Activated CD4-positive, alpha-beta T cell treated with anti-CD3 and anti-CD28 coated beads, Interleukin-2, amount 50 U/mL, for 1 hour (primary cell): ENCODE results near the gene PBXIP1.
A peak's percentile ranks its signal among the peaks of the same experiment; 100 is the strongest.

Experiments used
- DNase-seq: peaks from one replicate; pipeline ENCODE4 v3.0.0-alpha.2; 2020

PBXIP1 gene

DNA sequence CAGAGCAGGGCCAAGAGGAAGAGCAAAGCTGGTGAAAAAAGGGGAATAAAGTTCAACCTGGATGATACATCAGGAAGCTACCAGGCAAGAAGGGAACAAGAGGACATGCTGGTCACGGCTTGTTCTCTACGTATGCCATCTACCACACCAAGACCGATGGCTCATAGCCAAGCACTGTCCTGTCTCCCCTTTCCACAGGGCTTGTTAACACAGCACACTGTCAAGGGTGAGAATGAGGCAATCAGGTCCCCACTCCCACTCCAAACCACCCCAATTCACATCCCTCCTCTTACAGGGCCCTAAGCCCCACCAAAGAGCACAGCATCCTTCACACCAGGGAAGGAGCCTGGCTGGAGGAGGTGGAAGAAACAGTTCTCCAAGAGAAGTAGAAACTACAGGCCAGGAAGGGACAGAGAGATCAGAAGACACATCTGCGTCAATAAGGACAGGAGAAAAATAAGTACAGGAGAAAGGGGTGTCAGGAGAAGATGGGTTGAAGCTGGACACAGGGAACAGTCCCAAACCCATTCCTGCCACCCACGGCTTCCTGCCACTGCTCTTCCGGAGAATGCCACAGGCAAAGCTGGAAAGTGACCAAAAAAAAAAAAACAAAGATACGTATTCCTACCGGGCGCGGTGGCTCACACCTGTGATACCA, 15.6 kb upstream of the PBXIP1 start:
- DNase-seq = no peak

DNA sequence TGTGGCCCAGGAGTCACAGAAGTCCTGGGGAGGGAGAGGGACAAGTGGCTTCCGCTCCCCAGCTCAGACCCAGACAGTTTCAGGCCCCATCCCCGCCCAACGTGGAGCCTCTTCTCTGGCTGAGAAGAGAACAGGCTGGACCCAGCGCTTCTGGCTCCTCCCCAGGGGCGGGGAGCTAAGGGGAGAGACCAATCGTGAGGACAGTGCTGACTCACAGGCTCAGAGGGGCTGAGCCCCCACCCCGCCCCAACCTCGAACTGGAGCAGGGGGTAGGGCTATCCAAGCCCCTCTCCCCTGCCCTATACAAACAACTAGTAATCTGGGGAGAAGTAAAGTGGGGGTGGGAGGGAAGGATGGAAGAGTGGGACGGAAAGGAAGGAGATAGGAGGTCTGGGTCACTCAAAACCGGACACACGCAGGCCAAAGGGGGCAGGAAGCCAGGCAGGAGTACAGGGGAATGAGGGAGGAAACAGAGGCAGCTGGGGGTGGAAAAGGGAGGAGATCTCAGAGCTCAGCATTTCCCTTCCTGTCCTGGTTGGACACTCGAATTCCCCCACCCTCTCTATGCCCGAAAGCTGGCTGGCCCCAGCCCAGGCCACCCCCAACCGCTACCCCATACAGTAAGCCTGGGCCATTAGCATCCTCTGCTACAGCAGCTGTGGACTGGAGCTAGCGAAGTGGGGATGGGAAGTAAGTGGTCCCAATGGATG, 14.9 kb upstream of the PBXIP1 start, which contains the start of gene SHC1:
SHC1 (minus strand) TSS at position 117 of the 710 bp plus-strand sequence. CDS start 221 bp downstream, outside the sequence.
- peak; percentile 35 for DNase-seq

DNA sequence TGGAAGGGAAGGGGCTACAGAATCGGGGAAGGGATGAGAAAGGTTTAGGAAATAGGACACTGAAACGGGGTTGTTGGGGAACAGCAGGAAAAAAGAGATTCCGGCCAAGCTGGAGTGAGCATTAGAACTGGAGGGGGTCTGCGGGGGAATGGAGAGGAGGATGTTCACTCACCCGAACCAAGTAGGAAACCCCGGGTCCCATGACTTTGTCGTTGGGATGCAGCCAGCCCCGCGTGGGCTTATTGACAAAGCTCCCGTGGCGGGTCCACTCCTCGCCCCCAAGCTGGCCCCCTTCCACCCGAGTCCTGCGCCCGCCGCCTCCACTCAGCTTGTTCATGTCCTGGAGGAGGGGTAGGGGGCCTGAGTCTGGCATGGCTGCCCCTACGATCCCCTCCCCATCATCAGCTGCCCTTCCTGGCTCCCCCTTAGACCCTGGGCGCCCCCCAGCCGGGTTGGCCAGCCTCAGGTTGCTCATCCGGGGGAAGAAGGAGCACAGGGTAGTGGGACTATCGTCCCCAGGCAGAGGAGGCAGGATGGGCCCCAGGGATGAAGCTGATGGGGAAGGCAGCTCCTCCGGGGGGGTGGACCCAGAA, 14.1 kb upstream of the PBXIP1 start:
- no peak for DNase-seq

DNA sequence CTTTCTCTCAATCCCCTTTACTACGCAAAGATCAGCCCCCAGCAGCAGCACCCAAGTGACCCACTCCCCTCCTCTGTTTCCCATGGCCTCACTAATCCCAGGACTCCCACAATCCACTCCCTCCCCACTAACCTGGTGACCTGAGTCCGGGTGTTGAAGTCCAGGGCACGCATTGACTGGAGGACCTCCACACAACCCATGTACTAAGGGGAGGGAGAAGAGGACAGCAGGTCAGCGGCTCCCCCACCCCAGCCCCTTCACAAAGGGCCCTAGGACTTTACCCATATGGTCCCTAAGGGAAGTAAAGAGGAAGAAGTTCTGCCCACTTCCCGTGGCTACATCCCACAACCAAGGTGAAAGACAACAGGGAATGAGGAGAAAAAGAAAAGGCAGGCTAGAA, 13.3 kb upstream of the PBXIP1 start:
- DNase-seq = no peak

DNA sequence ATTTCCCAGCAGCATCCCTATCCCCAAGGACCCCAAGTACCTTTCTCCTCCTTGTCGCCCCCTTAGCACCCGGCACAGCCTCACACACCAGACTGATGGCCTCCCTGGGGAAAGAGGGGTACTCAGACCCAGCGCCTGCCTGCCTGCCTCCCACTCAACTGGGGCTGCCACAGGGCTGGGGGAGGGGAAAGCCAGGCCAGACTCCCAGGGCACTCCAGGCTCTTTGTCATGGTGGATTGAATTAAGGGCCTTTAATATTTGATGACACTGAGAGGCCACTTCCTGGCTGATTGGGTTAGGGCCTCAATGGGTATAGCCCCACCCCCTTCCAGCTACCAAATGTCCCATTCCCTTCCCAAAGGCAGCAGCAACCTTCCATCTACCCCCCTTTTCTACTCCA, 12.8 kb upstream of the PBXIP1 start:
- no peak for DNase-seq

DNA sequence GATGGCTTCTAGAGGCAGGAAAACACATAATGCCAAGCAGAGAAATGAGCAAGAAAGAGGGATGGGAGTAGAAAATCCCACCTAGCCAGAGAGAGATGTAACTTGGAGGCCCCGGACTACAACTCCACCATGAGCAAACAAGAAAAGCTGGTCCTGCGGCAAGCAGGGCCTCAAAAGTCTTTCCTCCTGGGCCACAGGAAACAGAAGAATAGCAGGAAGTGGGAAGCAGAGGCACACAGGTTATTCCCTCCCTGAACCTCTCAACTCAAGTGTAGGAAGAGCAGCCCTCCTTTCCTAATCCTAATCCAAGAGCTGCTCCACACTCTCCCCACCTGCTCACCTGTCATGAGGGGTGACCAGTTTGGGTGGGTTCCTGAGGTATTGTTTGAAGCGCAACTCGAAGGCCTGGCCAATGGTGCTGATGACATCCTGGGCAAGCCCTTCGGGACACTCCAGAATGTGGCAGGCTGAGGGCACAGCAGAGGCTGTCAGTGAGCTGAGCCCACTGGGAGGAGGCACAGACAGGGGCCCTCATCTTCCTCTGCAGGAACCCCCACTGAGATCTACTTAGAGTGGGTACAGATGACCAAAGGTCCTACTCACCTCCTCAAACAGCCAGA, 11.5 kb upstream of the PBXIP1 start:
- no peak for DNase-seq

DNA sequence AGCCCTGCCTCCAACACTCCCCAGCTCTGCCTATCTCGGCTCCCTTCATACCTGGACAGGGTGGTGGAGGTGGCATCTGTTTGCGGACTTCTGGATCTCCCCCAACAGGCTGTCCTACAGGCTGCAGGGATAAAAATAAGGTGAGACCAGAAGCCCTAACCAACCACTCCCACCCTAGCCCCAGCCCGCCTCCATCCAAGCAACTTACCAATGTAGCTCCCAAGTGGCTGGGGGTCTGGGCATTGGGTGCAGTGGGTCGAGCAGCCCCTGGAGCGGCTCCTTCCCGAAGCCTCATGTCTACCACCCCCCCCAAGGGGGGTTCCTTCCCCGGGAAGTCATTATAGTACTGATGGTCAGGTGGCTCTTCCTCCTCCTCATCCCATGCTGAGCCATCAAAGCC, 10.2 kb upstream of the PBXIP1 start:
- DNase-seq = no peak

DNA sequence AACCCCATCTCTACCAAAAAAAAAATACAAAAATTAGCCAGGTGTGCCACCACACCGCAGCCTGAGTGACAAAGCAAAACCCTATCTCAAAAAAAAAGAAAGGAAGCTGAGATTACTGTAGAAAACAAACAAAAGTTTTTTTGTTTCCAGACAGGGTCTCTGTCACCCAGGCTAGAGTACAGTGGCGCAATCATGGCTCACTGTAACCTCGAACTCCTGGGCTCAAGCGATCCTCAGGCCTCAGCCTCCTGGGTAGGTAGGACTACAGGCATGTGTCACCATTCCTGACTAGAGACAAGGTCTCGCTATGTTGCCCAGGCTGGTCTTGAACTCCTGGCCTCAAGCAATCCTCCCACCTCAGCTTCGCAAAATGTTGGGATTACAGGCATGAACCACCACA, 8.5 kb upstream of the PBXIP1 start:
- no peak for DNase-seq

DNA sequence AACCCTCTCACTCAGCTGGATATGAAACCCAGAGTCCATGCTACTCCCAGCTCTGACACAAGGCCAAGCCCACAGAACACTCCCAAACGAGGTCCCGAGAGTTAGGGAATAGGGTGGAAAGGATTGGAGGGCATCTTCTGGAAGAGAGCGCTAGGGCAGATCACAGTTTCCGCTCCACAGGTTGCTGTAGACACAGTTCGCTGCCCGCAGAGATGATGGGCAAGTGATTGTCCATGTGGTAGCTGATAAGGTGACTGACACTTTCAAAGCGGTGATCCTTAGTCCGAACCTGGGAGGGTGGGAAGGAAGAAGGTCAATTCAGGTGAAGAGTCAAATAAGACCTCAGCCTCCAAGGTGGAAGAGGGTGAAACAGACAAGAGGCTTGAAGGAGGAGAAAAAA, 7.7 kb upstream of the PBXIP1 start:
- no peak for DNase-seq

DNA sequence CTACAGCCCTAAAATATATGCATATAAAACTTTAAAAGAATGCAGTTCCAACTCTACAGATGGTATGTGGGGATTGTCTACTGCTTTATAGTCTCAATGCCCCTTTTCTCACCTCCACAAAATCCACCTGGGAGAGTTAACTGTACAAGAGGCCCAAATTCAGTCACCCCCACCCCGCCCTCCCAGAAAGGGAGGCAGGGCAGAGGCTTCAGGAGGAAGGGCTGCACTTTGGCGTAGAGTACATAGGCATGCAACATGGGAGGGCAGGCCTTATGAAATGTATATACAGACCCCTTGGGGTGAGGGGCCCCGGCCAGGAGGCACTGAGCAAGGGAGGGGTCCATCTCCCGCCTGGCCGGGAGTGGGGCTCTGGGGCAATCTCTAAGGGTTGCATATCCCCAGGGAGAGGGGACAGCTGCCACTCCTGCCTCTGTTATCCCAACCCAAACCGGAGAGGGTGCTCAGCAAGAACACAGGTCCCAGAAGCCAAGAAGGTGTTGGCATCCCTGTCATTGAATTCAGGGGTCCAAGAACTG, 7.0 kb upstream of the PBXIP1 start:
- no peak for DNase-seq

DNA sequence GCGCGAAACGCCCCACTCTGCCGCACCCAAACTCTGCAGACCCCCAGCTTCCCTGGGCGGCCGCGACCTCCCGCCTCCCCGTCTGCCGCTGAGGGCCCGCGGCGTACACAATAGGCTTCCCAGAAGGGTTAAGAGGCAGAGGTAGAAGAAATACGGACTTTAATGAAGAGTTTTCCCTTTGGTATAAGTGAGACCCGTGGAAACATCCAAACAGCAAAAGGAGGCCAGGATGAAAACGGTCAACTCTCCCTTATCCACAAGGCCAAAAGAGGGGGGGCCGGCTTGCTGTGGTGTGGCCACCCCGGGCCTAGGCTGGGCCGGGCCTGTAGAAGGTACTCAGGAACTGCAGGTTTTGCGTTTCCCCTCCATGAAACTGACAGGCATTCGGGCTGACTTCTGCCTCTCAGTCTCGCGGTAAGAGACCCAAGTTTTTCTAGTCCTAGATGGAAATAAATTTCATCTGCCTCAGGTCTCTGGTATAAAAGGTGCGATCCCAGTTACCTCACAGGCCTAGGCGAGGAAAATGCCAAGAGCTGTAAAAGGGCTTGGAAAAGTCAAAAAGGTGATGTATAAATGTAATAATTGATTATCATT, 6.4 kb upstream of the PBXIP1 start:
- DNase-seq = no peak

DNA sequence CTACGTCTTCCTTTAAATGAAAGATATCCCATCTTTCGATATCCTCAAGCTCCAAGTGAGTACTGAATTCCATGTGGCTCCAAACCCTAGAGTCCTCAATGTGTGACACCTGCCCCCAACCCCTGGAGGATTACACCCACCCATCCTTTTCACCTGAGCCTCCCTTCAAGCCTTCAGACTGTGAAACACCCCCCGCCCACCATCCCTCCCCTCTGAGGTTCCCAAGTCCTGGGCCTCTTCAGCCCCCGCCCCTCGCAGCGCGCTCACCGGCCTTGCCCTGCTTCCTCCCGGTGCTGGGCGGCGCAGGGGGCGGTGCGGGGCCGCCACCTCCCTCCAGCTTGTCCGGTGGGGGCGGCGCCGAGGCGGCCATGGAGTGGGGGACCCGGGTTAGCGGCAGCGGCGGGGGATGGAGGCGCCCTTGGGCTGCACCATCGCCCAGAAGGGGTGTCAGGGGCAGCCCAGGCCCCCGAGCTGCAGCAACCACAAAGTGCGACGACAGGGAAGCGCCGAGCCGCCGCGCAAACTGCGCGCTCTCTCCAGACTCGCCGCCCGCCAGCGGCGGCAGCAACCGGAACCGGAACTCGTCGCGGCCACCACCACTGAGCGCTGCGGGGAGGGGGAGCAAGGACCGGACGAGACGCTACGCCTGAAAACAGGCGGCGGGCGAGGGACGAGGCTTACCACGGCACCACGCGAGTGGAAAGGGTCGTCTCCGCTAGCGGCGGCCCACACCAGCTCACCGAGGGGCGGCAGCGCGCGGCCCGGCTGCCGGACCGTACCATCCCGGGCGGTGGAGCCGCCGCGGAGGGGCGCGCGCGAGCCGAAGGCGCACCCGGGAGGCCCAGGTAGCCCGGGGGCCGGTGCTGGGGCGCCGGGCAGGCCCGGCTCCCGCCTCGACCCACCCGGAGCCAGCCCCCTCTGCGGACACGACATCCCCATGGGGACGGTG, 5.6 kb upstream of the PBXIP1 start, which contains the start of gene PYGO2:
PYGO2 (minus strand) TSS at position 576 of the 949 bp plus-strand sequence; CDS start at position 370, 206 bp downstream.
- DNase-seq = peak; percentile 77

DNA sequence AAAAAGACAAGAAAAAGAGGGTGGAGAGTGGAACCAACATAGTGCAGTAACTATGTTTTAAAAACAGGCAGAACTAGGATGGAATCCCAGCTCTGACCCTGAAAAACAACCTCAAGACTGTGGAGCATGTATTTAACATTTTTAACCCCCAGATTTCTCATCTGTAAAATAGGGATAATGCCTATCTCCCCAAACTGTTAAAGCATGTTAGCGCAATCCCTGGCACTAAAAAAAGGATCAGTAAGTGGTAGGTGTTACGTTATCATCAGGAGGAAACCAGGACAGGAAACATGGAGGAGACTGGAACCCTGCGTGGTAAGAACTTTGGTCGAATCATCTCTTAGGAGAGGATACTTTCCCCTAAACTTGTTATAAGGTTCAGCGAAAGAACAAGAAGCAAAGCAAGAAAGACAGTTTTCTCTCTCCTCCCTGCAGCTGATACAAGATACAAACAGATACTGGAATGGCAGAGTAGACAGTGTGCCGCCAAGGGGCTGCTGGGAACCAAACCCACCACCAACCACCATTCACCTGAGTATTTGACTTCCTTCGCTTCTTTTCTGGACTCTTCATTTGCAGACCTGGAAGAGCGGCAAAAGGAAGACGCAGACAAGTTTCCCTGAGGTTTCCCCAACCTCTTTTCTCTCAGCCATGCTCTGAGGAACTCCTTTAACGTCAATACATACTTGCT, 4.7 kb upstream of the PBXIP1 start:
- no peak for DNase-seq

DNA sequence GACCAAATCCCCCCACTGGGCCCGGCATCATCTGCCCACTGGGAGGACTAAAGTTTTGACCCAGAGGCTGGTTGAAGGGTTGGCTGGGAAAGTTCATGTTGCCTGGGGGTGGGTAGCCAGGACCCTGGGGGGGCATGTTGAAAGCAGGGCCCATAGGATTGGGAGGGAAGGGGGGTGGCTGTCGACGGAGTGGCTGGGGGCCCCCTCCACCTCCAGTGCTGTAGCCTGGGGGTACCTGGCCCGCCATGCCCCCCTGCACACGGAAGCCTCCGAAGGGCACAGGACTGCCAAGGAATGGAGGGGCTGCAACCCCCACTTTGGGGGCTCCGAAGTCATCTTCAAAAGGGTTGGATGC, 3.5 kb upstream of the PBXIP1 start:
- no peak for DNase-seq

DNA sequence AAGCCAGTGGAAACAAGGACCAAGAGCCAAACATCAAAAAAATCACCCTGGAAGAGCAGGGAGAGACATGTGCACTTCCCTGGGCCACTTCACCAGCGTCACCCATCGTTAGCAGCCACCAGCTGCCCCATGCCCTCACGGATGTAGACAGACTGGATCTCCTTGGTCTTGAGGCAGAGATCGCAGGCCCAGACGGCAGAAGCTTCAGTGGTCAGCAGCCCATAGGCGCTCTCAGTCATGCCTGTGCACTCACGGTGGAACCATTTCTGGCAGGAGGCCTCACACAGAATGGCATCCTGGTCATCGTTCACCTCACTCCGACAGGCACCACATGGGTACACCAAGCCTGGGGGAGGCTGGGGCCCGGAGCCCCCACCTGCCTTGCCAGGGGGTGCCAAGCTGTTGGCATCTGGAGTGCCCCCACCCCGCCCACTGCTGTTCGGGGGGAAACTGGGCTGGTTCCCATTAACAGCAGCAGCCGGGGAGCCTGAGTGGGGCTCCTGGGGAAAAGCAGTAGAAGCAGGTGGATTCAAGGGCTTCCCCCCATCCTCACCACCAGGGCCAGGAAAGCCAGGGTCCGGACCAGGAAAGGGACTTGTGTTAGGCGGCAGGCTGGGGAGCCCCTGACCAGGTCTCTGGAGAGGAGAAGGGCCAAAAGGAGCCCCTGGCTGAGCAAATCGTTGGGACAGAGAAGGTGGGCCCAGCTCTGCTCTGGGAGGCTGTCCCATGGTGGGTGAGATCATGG, 3.0 kb upstream of the PBXIP1 start:
- DNase-seq = no peak

DNA sequence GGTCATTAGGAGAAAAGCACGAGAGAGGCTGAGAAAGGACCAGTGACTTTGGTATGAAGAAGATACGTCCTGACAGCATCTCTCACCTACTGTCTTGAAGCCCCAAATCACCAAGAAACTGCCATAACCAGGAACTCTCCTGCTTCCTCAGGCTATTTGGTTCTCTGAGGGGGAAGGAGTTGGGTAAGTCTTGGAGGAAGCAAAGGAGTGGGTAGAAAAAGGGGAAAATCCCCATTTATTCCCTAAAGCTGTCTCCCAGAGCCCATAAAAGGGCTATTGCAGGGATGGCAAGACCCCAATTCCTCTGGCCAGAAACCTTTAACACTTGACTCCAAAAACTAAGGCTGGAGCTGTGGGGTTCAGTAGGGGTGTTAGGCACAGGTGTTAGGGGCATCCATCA, 2.1 kb upstream of the PBXIP1 start:
- no peak for DNase-seq

DNA sequence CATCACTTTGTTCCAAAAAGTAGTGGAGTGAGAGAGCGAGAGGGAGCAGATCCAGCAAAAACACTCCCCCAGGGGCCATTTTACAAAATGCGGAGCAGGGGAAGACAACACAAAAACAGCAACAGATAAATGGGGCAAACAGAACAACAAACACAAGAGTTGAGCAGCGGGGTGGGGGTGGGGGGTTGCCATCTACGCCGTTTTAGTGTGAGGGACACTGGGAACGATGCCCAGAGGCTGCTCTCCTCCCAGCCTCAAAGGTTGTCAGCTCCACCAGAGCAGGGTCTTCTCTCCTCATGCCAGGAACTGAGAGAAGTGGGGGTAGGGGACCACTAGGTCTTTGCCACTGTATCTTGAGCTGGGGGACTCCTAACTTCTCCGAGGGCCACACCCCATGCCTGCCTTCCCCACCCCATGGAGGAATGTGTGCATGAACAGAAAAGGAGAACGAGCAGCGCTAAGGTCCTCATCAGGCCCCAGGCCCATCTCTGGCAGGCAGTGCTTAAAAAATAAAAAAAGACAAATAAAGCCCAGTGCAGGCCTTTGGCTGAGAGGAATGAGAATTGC, 1.3 kb upstream of the PBXIP1 start:
- DNase-seq = no peak

DNA sequence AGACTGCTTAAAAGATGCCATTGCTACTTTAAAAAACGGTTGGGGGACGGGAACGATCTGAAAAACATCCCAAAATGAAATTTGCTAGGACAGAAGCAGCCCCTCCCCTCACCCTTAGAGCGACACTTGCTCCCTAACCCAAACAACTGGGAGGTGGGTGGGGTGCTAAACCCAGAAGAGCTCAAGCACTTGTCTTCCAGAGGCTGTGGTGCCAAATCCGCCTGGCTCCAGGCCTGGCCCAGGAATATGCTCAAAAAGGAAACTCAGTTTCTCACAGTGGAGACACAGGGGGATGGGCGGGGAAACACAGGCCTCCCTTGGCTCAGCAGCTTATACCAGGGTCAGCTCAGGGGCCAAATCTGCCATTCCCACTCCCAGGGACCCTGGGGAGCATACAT, 644 bp upstream of the PBXIP1 start:
- DNase-seq = no peak

DNA sequence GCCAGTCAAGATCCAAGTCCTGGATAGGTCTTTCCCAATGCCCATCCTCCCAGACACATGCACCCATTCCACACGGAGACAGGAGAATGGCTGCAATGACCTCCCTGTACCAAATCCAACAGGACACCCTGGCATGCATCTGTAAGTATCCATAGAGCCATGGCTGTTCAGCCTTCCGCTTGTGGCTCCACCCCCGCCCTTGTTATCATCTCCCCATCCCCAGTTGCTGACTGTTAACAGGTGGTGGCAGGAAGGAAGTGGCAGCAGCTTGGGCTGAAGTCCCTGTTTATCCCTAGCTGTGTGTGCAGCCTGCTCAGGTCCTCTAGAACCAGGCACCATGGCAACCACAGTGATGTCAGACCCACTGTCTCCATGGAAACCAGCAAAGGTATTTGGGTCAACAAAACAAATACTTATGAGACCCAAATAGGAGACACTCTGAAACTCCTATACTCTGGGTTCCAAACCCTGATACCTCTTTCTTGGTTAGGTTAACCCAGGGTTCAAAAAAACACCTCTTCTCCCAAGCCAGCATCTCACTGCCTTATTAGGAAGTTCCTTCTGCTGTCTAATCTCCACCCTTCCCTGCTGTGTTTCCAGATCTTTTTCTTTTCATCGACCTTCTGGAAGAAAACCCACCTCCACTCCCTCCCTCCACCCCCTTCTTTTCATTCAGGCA, 721 bp downstream of the PBXIP1 start:
- peak; percentile 91 for DNase-seq

DNA sequence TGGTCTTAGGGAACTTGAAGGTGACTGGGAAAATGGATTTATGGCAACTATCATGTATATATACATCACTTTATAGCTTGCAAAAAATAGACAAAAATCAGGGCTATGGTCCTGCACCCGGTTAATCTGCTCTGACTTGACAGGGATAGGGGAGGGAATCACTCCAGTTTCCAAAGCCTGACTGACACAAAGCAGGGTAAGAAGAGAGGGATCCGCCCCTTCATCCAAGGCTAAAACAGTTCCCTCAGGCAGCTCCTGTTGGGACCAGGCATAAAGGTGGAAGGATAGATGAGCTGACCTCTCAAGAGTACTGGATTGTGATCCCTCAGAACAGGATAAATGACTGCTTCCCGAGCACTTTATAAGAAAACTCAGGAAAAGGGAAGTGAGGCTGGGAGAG, 1.4 kb downstream of the PBXIP1 start:
- DNase-seq = no peak
